GM12878 (cell line): ENCODE results near the gene TPSB2. TPM values are rescaled to one million over a fixed set of nuclear protein-coding genes. Genes with fewer than 3 reads are reported as not detected.

ENCODE experiments used
- ATAC-seq: fragments of 200-7000 bp; cut with Tn5 transposase; 3 replicates; pipeline ENCODE4 v1.9.1; 2020; ENCODE audit warnings: mild to moderate bottlenecking, moderate library complexity
- BruUV-seq: library from RNA; stranded (reverse); fragments of 400-500 nt; replicated peaks from 2 replicates; lab custom pipeline; 2021; lab: Mats Ljungman, UMichigan
- CTCF ChIA-PET: fragments of 300-600 bp; sonication (Branson Sonifier 250); formaldehyde crosslinking; extraction: SDS; loops from one replicate; lab custom pipeline; 2021; ENCODE audit warnings: inconsistent platforms; lab: Yijun Ruan, JAX
- POLR2A ChIA-PET: fragments of 350-600 bp; formaldehyde crosslinking; extraction: SDS; loops from one replicate; lab custom pipeline; 2021; ENCODE audit warnings: inconsistent platforms; lab: Charles Lee
- RAD21 ChIA-PET: fragments of 300-600 bp; sonication (Branson Sonifier 250); formaldehyde crosslinking; loops from one replicate; lab custom pipeline; 2023; ENCODE audit warnings: antibody characterized with exemption; ENCODE audit not compliant: unreplicated experiment; lab: Charles Lee
- SMC1A ChIA-PET: fragments of 300-600 bp; sonication (Branson Sonifier 250); formaldehyde crosslinking; loops from one replicate; lab custom pipeline; 2023; ENCODE audit not compliant: unreplicated experiment, uncharacterized antibody; lab: Charles Lee
- DNase-seq: peaks from one replicate; pipeline ENCODE4 v3.0.0-alpha.2; 2011; ENCODE audit warnings: low read depth, low spot score
- FAIRE-seq: peaks from 3 replicates; lab custom pipeline; 2011; peaks lifted over from hg19 to GRCh38; lab: Jason Lieb, UNC
- H2AFZ ChIP-seq: 2 replicates; pipeline ENCODE4 v1.6.0; 2011; ENCODE audit warnings: low read depth, low read length, control low read depth; ENCODE audit not compliant: control insufficient read depth
- H3K27ac ChIP-seq: 2 replicates; pipeline ENCODE4 v1.5.1; 2011; ENCODE audit warnings: control low read depth; ENCODE audit not compliant: control insufficient read depth, insufficient read depth
- H3K27me3 ChIP-seq, 2 experiments: replicated peaks in 1 of 2; 2 replicates each; pipeline versions ENCODE4 v1.6.0 to v1.6.1; 2011; ENCODE audit warnings: low read length in 1 of 2; ENCODE audit not compliant: control insufficient read depth in 2 of 2, insufficient read depth in 2 of 2
- H3K36me3 ChIP-seq, 2 experiments: 2 replicates each; pipeline ENCODE4 v1.5.1; 2011; ENCODE audit warnings: low read length in 1 of 2; ENCODE audit not compliant: control insufficient read depth in 2 of 2, insufficient read depth in 2 of 2
- H3K4me1 ChIP-seq: 2 replicates; pipeline ENCODE4 v1.6.1; 2011; ENCODE audit warnings: mild to moderate bottlenecking, low read length, moderate library complexity, mixed read lengths; ENCODE audit not compliant: control insufficient read depth, insufficient read depth
- H3K4me2 ChIP-seq: 2 replicates; pipeline ENCODE4 v1.6.0; 2011; ENCODE audit warnings: control low read depth; ENCODE audit not compliant: control insufficient read depth, insufficient read depth
- H3K4me3 ChIP-seq: fragments of 200-600 bp; sonication (generic); 2 replicates; pipeline ENCODE4 v1.5.1; 2016
- H3K79me2 ChIP-seq: 2 replicates; pipeline ENCODE4 v1.6.0; 2011; ENCODE audit warnings: low read length; ENCODE audit not compliant: control insufficient read depth, insufficient read depth
- H3K9ac ChIP-seq: 2 replicates; pipeline ENCODE4 v1.8.0; 2011; ENCODE audit warnings: low read length, control low read depth, mixed read lengths; ENCODE audit not compliant: control insufficient read depth, insufficient read depth
- H3K9me3 ChIP-seq: replicated peaks from 3 replicates; pipeline ENCODE4 v1.5.1; 2011; ENCODE audit warnings: mild to moderate bottlenecking, low read length; ENCODE audit not compliant: control insufficient read depth, insufficient read depth
- H4K20me1 ChIP-seq: 2 replicates; pipeline ENCODE4 v1.6.0; 2011; ENCODE audit not compliant: control insufficient read depth, insufficient read depth
- BRCA1 ChIP-seq: IDR thresholded peaks from 2 replicates; pipeline ENCODE4 v1.6.1; 2011; ENCODE audit warnings: low read depth, low read length, improper control_type of control experiment
- FOS ChIP-seq: IDR thresholded peaks from 3 replicates; pipeline ENCODE4 v1.6.1; 2011; ENCODE audit warnings: borderline replicate concordance; ENCODE audit not compliant: insufficient read length; ENCODE audit errors: extremely low read depth
- FOXM1 ChIP-seq: IDR thresholded peaks from 2 replicates; pipeline ENCODE4 v1.6.1; 2012; ENCODE audit warnings: low read depth, mild to moderate bottlenecking, inconsistent platforms, low read length, moderate library complexity
- HDGF ChIP-seq: fragments of 450-650 bp; IDR thresholded peaks from 2 replicates; pipeline ENCODE4 v1.6.1; 2016; ENCODE audit warnings: antibody characterized with exemption
- MEF2B ChIP-seq: fragments of 450-650 bp; IDR thresholded peaks from 2 replicates; pipeline ENCODE4 v1.6.1; 2018; ENCODE audit warnings: mild to moderate bottlenecking, moderate library complexity; ENCODE audit not compliant: partially characterized antibody, poor library complexity, severe bottlenecking
- POLR2AphosphoS5 ChIP-seq: IDR thresholded peaks from 2 replicates; pipeline ENCODE4 v1.6.1; 2011; ENCODE audit warnings: mild to moderate bottlenecking, low read length, inconsistent platforms
- SIN3A ChIP-seq: IDR thresholded peaks from 2 replicates; pipeline ENCODE4 v1.6.1; 2012; ENCODE audit warnings: low read depth, low read length, improper control_type of control experiment
- ZNF622 ChIP-seq: fragments of 450-650 bp; IDR thresholded peaks from 2 replicates; pipeline ENCODE4 v1.6.1; 2017; ENCODE audit warnings: mild to moderate bottlenecking, inconsistent platforms
- WGBS: methylation state at CpG from one replicate; pipeline ENCODE4 v1.1.6; 2016; ENCODE audit warnings: low lambda C conversion rate; ENCODE audit not compliant: insufficient replicate concordance, insufficient coverage; ENCODE audit errors: missing lambda C conversion rate; 5-methylcytosine and 5-hydroxymethylcytosine counted together
- in situ Hi-C: fragments of 300-500 bp; cut with MboI; formaldehyde crosslinking; loops from 9 replicates; pipeline ENCODE4 v1.14.3; 2018; ENCODE audit warnings: mixed read lengths
- intact Hi-C: fragments of 100-400 bp; cut with micrococcal nuclease; formaldehyde crosslinking; loops from one replicate; pipeline ENCODE4 v1.14.2; 2022; ENCODE audit not compliant: unreplicated experiment
- polyA plus RNA-seq, 11 experiments: library from polyadenylated mRNA; depleted of rRNA in 4 of 11; unstranded in 6 of 11; stranded (reverse) in 5 of 11; fragments of >200 nt; fragmentation: Nextera tagmentation in 4 of 11; fragmentation: Illumina TruSeq in 1 of 11; extraction: Ambion mirVana in 4 of 11; extraction: Trizol in 1 of 11; gene quantifications; 1 replicate in 1 of 11; 2 replicates in 10 of 11; pipeline versions ENCODE4 v1.2.1 to v1.2.3, GENCODE V29; 2011 to 2016; ENCODE audit warnings: inconsistent platforms in 2 of 11, missing spikeins in 2 of 11, low read depth in 1 of 11
- total RNA-seq, 4 experiments: library from RNA; depleted of rRNA in 3 of 4; stranded (reverse); fragments of >200 nt in 3 of 4; fragmentation: Illumina TruSeq in 1 of 4; extraction: Trizol in 1 of 4; gene quantifications; 2 replicates each; pipeline versions ENCODE4 v1.2.1 to v1.2.3, GENCODE V29; 2013 to 2021
- TF ChIP-seq, protein P1 (sequence below): fragments of 450-650 bp; IDR thresholded peaks from 2 replicates; pipeline ENCODE4 v1.6.1; 2018; ENCODE audit warnings: mild to moderate bottlenecking, low read depth, moderate library complexity; ENCODE audit not compliant: partially characterized antibody
- TF ChIP-seq, protein P2 (sequence below): IDR thresholded peaks from 2 replicates; pipeline ENCODE4 v1.6.1; 2012; ENCODE audit warnings: mild to moderate bottlenecking, low read depth, low read length
- TF ChIP-seq, protein P3 (sequence below): fragments of 450-650 bp; IDR thresholded peaks from 2 replicates; pipeline ENCODE4 v1.6.1; 2017; ENCODE audit warnings: mild to moderate bottlenecking, low read depth, inconsistent platforms; ENCODE audit not compliant: poor library complexity, severe bottlenecking
- TF ChIP-seq, protein P4 (sequence below): IDR thresholded peaks from 2 replicates; pipeline ENCODE4 v1.6.1; 2011; ENCODE audit warnings: low read depth, mild to moderate bottlenecking, low read length, moderate library complexity, borderline replicate concordance; ENCODE audit errors: extremely low read depth

Gene TPSB2
- total and polyA plus RNA-seq, 10 of the 15 experiments (the other 5 are each of a cell fraction or from before 2014, with no cell fraction given) = not detected

DNA sequence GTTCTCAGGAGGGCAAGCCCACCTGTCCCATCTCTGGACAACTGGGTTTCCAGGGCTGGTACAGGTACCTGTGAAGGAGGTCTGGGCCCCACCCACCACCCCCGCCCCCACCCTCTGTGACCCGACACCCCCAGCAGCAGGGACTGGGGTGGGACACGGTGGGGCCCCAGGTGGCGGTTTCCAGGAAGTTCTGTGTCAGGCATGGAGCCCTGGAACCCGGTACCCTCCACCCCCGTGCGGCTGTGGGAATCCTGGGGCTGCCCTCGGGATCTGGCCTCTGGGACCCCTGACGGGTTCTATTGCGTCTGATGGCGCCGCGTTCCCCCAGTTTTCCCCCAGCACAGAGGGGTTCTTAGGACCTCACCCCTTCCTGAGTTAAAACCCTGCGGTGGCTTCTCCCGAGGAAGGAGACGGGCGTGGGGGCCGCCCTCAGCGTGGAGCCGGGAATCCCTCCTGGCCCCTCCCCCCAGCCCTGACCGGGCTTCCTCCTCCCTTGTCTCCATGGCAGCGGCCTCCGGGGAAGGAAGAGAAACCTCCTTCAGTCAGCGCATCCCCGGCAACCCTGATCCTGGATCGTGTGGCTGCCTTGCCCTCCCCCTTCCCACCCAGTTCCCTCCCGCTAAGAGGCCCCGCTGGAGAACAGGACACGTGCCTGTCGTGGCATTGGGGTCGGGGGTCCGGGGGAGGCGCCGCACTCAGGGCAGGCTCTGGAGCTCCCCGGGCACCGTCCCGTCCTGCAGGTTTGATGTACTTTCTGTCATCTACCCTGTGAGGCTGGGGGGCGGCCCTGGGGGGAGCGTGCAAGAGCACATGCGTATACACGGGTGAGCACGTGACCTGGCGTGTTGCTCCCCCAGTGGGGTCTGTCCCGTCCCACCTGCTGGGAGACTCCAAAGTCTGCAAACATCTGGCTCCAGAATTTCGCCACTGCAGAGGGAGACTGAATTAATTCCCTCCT, 46.8 kb downstream of the TPSB2 start:
- ChIA-PET POLR2A (no interaction called here), RAD21 (no interaction called here), CTCF (no interaction called here), SMC1A (no interaction called here)
- Histone ChIP-seq H3K4me2 (no peak overlapping the region), H2AFZ (no peak overlapping the region), H3K4me1 (no peaks in the 10 kb centered on the region), H3K4me3 (no peak overlapping the region), H3K36me3 (no peaks in the 10 kb centered on the region), H3K27me3 (no peaks in the 10 kb centered on the region), H3K9ac (no peak overlapping the region), H4K20me1 (no peaks in the 10 kb centered on the region), H3K9me3 (no peaks in the 10 kb centered on the region; the same call in 2 of the 3 replicates), H3K79me2 (no peaks in the 10 kb centered on the region), H3K27ac (no peak overlapping the region)
- no TSS peak for BruUV-seq
- in situ Hi-C loops (no loop called here), intact Hi-C loops (no loop called here)
- DNase-seq = no peak
- no peak for FAIRE-seq
- ATAC-seq = no peak
- WGBS = 53% methylated on average over 41 of the region's 45 CpGs
- TF ChIP-seq, protein P1, sequence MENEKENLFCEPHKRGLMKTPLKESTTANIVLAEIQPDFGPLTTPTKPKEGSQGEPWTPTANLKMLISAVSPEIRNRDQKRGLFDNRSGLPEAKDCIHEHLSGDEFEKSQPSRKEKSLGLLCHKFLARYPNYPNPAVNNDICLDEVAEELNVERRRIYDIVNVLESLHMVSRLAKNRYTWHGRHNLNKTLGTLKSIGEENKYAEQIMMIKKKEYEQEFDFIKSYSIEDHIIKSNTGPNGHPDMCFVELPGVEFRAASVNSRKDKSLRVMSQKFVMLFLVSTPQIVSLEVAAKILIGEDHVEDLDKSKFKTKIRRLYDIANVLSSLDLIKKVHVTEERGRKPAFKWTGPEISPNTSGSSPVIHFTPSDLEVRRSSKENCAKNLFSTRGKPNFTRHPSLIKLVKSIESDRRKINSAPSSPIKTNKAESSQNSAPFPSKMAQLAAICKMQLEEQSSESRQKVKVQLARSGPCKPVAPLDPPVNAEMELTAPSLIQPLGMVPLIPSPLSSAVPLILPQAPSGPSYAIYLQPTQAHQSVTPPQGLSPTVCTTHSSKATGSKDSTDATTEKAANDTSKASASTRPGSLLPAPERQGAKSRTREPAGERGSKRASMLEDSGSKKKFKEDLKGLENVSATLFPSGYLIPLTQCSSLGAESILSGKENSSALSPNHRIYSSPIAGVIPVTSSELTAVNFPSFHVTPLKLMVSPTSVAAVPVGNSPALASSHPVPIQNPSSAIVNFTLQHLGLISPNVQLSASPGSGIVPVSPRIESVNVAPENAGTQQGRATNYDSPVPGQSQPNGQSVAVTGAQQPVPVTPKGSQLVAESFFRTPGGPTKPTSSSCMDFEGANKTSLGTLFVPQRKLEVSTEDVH = no peak
- TF ChIP-seq, protein P2, sequence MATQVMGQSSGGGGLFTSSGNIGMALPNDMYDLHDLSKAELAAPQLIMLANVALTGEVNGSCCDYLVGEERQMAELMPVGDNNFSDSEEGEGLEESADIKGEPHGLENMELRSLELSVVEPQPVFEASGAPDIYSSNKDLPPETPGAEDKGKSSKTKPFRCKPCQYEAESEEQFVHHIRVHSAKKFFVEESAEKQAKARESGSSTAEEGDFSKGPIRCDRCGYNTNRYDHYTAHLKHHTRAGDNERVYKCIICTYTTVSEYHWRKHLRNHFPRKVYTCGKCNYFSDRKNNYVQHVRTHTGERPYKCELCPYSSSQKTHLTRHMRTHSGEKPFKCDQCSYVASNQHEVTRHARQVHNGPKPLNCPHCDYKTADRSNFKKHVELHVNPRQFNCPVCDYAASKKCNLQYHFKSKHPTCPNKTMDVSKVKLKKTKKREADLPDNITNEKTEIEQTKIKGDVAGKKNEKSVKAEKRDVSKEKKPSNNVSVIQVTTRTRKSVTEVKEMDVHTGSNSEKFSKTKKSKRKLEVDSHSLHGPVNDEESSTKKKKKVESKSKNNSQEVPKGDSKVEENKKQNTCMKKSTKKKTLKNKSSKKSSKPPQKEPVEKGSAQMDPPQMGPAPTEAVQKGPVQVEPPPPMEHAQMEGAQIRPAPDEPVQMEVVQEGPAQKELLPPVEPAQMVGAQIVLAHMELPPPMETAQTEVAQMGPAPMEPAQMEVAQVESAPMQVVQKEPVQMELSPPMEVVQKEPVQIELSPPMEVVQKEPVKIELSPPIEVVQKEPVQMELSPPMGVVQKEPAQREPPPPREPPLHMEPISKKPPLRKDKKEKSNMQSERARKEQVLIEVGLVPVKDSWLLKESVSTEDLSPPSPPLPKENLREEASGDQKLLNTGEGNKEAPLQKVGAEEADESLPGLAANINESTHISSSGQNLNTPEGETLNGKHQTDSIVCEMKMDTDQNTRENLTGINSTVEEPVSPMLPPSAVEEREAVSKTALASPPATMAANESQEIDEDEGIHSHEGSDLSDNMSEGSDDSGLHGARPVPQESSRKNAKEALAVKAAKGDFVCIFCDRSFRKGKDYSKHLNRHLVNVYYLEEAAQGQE = no peak
- TF ChIP-seq, protein P3, sequence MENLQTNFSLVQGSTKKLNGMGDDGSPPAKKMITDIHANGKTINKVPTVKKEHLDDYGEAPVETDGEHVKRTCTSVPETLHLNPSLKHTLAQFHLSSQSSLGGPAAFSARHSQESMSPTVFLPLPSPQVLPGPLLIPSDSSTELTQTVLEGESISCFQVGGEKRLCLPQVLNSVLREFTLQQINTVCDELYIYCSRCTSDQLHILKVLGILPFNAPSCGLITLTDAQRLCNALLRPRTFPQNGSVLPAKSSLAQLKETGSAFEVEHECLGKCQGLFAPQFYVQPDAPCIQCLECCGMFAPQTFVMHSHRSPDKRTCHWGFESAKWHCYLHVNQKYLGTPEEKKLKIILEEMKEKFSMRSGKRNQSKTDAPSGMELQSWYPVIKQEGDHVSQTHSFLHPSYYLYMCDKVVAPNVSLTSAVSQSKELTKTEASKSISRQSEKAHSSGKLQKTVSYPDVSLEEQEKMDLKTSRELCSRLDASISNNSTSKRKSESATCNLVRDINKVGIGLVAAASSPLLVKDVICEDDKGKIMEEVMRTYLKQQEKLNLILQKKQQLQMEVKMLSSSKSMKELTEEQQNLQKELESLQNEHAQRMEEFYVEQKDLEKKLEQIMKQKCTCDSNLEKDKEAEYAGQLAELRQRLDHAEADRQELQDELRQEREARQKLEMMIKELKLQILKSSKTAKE = no peak
- TF ChIP-seq POLR2AphosphoS5 (no peak), FOXM1 (no peak), SIN3A (no peak), HDGF (no peak), FOS (no peak), BRCA1 (no peak), MEF2B (no peak), ZNF622 (no peak)
- TF ChIP-seq, protein P4, sequence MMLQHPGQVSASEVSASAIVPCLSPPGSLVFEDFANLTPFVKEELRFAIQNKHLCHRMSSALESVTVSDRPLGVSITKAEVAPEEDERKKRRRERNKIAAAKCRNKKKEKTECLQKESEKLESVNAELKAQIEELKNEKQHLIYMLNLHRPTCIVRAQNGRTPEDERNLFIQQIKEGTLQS = no peak
